ENCODE data around the gene MSMP.

Gene MSMP

GRCh38 chr9:35754264-35754663, at the start of gene MSMP:
MSMP (minus strand) TSS chr9:35754276; CDS start chr9:35754129, 147 bp downstream.
- DNase-seq, result no peak

GRCh38 chr9:35801328-35802128, 47.5 kb upstream of the MSMP start:
- DNase-seq, result no peak

GRCh38 chr9:35800530-35800929, 46.5 kb upstream of the MSMP start:
- no peak for DNase-seq

GRCh38 chr9:35798658-35799374, 44.7 kb upstream of the MSMP start:
- peak; percentile 96 for DNase-seq

GRCh38 chr9:35797311-35798109, 43.4 kb upstream of the MSMP start:
- DNase-seq, result no peak

GRCh38 chr9:35795695-35796094, 41.6 kb upstream of the MSMP start:
- no peak for DNase-seq

GRCh38 chr9:35793461-35793860, 39.4 kb upstream of the MSMP start:
- no peak for DNase-seq

GRCh38 chr9:35792826-35793225, 38.8 kb upstream of the MSMP start:
- DNase-seq, result no peak

GRCh38 chr9:35792024-35792813, 38.1 kb upstream of the MSMP start:
- DNase-seq, result no peak

- peak; percentile 64 for DNase-seq
Measured at GRCh38 chr9:35791297-35791921, 37.3 kb upstream of the MSMP start, which contains the start of gene NPR2. NPR2 (plus strand) TSS chr9:35791591; CDS start chr9:35792409, 818 bp downstream.

GRCh38 chr9:35790385-35791296, 36.6 kb upstream of the MSMP start:
- peak; percentile 86 for DNase-seq

GRCh38 chr9:35790025-35790384, 35.9 kb upstream of the MSMP start:
- no peak for DNase-seq

GRCh38 chr9:35789541-35789940, 35.5 kb upstream of the MSMP start:
- no peak for DNase-seq

- DNase-seq, result no peak
Measured at GRCh38 chr9:35783418-35783817, 29.3 kb upstream of the MSMP start.

- DNase-seq, result no peak
Measured at GRCh38 chr9:35781066-35781465, 27.0 kb upstream of the MSMP start.

- no peak for DNase-seq
Measured at GRCh38 chr9:35778496-35778895, 24.4 kb upstream of the MSMP start.

GRCh38 chr9:35776018-35776417, 21.9 kb upstream of the MSMP start:
- no peak for DNase-seq

- DNase-seq, result no peak
Measured at GRCh38 chr9:35774907-35775635, 21.0 kb upstream of the MSMP start.

GRCh38 chr9:35771943-35772342, 17.9 kb upstream of the MSMP start:
- no peak for DNase-seq

GRCh38 chr9:35771534-35771933, 17.5 kb upstream of the MSMP start:
- no peak for DNase-seq

Data from islet precursor cell (in vitro differentiated cells).